ENCODE results near the gene ATOSA.

ATOSA gene

DNA sequence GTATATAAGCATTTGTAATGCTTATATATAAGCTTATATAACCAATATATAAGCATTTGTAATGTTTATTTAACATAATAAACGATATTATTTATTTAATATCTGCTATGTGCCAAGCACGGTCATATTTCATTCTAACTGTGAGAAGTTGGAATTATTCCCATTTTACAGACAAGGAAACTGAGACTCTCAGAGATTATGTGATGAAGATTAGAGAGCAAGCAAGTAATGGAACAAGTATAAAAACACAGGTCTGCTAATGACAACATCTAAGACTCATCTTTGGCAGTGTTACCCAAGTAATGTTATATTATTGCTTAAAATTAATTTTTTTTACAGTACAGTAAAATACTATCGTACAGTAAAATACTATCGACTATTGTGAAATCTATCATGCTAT lies 4.4 kb downstream of the ATOSA start:
- TF ChIP-seq POU6F1 (CRISPR knock-in tag; IDR thresholded peaks at IDR 0.05; ENCODE audit: borderline replicate concordance, low read depth) (no peak), TOX (CRISPR knock-in tag; IDR thresholded peaks at IDR 0.05; ENCODE audit: borderline replicate concordance) (no peak), CSDC2 (CRISPR knock-in tag; IDR thresholded peaks at IDR 0.05) (no peak), ZNF8 (CRISPR knock-in tag; IDR thresholded peaks at IDR 0.05) (no peak), TCF4 (CRISPR knock-in tag; IDR thresholded peaks at IDR 0.05; ENCODE audit: borderline replicate concordance) (no peak), ZNF70 (CRISPR knock-in tag; IDR thresholded peaks at IDR 0.05) (no peak), ISL1 (CRISPR knock-in tag; IDR thresholded peaks at IDR 0.05) (no peak), ZC3H10 (CRISPR knock-in tag; IDR thresholded peaks at IDR 0.05) (no peak), ZFP3 (CRISPR knock-in tag; IDR thresholded peaks at IDR 0.05) (no peak), CSRNP3 (CRISPR knock-in tag; IDR thresholded peaks at IDR 0.05) (no peak), ZFP30 (CRISPR knock-in tag; IDR thresholded peaks at IDR 0.05) (no peak)
- ATAC-seq: no peak

GRCh38 chr15:52673734-52674133 lies 5.5 kb downstream of the ATOSA start:
- no peak for ATAC-seq
- TF ChIP-seq CSDC2 (CRISPR knock-in tag; IDR thresholded peaks at IDR 0.05) (no peak), ISL1 (CRISPR knock-in tag; IDR thresholded peaks at IDR 0.05) (no peak), TCF4 (CRISPR knock-in tag; IDR thresholded peaks at IDR 0.05; ENCODE audit: borderline replicate concordance) (no peak), TOX (CRISPR knock-in tag; IDR thresholded peaks at IDR 0.05; ENCODE audit: borderline replicate concordance) (no peak)

- ATAC-seq: no peak
- TF ChIP-seq ZNF8 (CRISPR knock-in tag; IDR thresholded peaks at IDR 0.05) (no peak), POU6F1 (CRISPR knock-in tag; IDR thresholded peaks at IDR 0.05; ENCODE audit: borderline replicate concordance, low read depth) (no peak), OSR1 (CRISPR knock-in tag; IDR thresholded peaks at IDR 0.05) (no peak), ZNF565 (CRISPR knock-in tag; conservative IDR thresholded peaks at IDR 0.05; ENCODE audit: low read depth) (no peak), ZFP30 (CRISPR knock-in tag; IDR thresholded peaks at IDR 0.05) (no peak), TOX (CRISPR knock-in tag; IDR thresholded peaks at IDR 0.05; ENCODE audit: borderline replicate concordance) (no peak), ZC3H10 (CRISPR knock-in tag; IDR thresholded peaks at IDR 0.05) (no peak), PPARA (CRISPR knock-in tag; IDR thresholded peaks at IDR 0.05; ENCODE audit: borderline replicate concordance) (no peak), ESRRG (CRISPR knock-in tag; IDR thresholded peaks at IDR 0.05) (no peak), ARNTL (CRISPR knock-in tag; IDR thresholded peaks at IDR 0.05; ENCODE audit: borderline replicate concordance, low read depth) (no peak), TSHZ2 (CRISPR knock-in tag; IDR thresholded peaks at IDR 0.05) (no peak), GLIS3 (CRISPR knock-in tag; IDR thresholded peaks at IDR 0.05) (no peak)
- TF ChIP-seq, protein P1, sequence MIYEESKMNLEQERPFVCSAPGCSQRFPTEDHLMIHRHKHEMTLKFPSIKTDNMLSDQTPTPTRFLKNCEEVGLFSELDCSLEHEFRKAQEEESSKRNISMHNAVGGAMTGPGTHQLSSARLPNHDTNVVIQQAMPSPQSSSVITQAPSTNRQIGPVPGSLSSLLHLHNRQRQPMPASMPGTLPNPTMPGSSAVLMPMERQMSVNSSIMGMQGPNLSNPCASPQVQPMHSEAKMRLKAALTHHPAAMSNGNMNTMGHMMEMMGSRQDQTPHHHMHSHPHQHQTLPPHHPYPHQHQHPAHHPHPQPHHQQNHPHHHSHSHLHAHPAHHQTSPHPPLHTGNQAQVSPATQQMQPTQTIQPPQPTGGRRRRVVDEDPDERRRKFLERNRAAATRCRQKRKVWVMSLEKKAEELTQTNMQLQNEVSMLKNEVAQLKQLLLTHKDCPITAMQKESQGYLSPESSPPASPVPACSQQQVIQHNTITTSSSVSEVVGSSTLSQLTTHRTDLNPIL (CRISPR knock-in tag; IDR thresholded peaks at IDR 0.05; ENCODE audit: low read depth): no peak
Observed at GRCh38 chr15:52673312-52673711, 5.9 kb downstream of the ATOSA start.

- TF ChIP-seq ARNTL (CRISPR knock-in tag; IDR thresholded peaks at IDR 0.05; ENCODE audit: borderline replicate concordance, low read depth): no peak
- no peak for TF ChIP-seq TSHZ2 (CRISPR knock-in tag; IDR thresholded peaks at IDR 0.05)
- no peak for TF ChIP-seq ESRRG (CRISPR knock-in tag; IDR thresholded peaks at IDR 0.05)
- no peak for TF ChIP-seq OSR1 (CRISPR knock-in tag; IDR thresholded peaks at IDR 0.05)
- TF ChIP-seq ZNF565 (CRISPR knock-in tag; conservative IDR thresholded peaks at IDR 0.05; ENCODE audit: low read depth): no peak
- no peak for TF ChIP-seq TCF4 (CRISPR knock-in tag; IDR thresholded peaks at IDR 0.05; ENCODE audit: borderline replicate concordance)
- ATAC-seq: no peak
Observed at GRCh38 chr15:52672661-52673060, 6.5 kb downstream of the ATOSA start.

All from SK-N-SH treated with all-trans-retinoic acid at 6 μM for 48 hours (cell line).